MM.1S (cell line): ENCODE measurements around the gene NUDT12.

Experiments
- DNase-seq: peaks from one replicate; pipeline ENCODE4 v3.0.0-alpha.2; 2015
- H2AFZ ChIP-seq: fragments of 300-600 bp; sonication (generic); 2 replicates; pipeline ENCODE4 v1.6.0; 2016; ENCODE audit warnings: antibody characterized with exemption, low read length
- H3F3A ChIP-seq: fragments of 300-600 bp; sonication (generic); 2 replicates; pipeline ENCODE4 v1.6.1; 2016; ENCODE audit warnings: mild to moderate bottlenecking, antibody characterized with exemption, low read length, moderate library complexity, mixed read lengths; ENCODE audit not compliant: insufficient read depth
- H3K27ac ChIP-seq: fragments of 300-600 bp; sonication (generic); 2 replicates; pipeline ENCODE4 v1.5.1; 2016; ENCODE audit warnings: mild to moderate bottlenecking, low read length
- H3K27me3 ChIP-seq: fragments of 300-600 bp; sonication (generic); replicated peaks from 2 replicates; pipeline ENCODE4 v1.6.0; 2016; ENCODE audit warnings: low read length; ENCODE audit not compliant: insufficient read depth
- H3K36me3 ChIP-seq: fragments of 300-600 bp; sonication (generic); replicated peaks from 2 replicates; pipeline ENCODE4 v1.6.1; 2016; ENCODE audit warnings: mild to moderate bottlenecking, low read length, mixed read lengths; ENCODE audit not compliant: insufficient read depth
- H3K4me1 ChIP-seq: fragments of 300-600 bp; sonication (generic); 2 replicates; pipeline ENCODE4 v1.6.1; 2016; ENCODE audit warnings: low read length, mixed read lengths
- H3K4me2 ChIP-seq: fragments of 300-600 bp; sonication (generic); 2 replicates; pipeline ENCODE4 v1.6.0; 2016; ENCODE audit warnings: low read depth, low read length
- H3K4me3 ChIP-seq: fragments of 300-600 bp; sonication (generic); 2 replicates; pipeline ENCODE4 v1.5.1; 2016; ENCODE audit warnings: low read length, mixed read lengths
- H3K79me2 ChIP-seq: fragments of 300-600 bp; sonication (generic); 2 replicates; pipeline ENCODE4 v1.6.1; 2016; ENCODE audit warnings: mixed run types, low read length, mixed read lengths
- H3K9ac ChIP-seq: fragments of 300-600 bp; sonication (generic); 2 replicates; pipeline ENCODE4 v1.6.1; 2016; ENCODE audit warnings: low read length, mixed read lengths
- H3K9me2 ChIP-seq: fragments of 300-600 bp; sonication (generic); replicated peaks from 2 replicates; pipeline ENCODE4 v1.6.1; 2016; ENCODE audit warnings: mild to moderate bottlenecking, low read length, mixed read lengths; ENCODE audit not compliant: insufficient read depth
- H3K9me3 ChIP-seq: fragments of 300-600 bp; sonication (generic); replicated peaks from 2 replicates; pipeline ENCODE4 v1.6.1; 2016; ENCODE audit warnings: mild to moderate bottlenecking, low read length, mixed read lengths; ENCODE audit not compliant: insufficient read depth
- H4K20me1 ChIP-seq: fragments of 300-600 bp; sonication (generic); 2 replicates; pipeline ENCODE4 v1.6.1; 2016; ENCODE audit warnings: mild to moderate bottlenecking, low read length, moderate library complexity, mixed read lengths; ENCODE audit not compliant: insufficient read depth
- CTCF ChIP-seq: fragments of 300-600 bp; sonication (generic); IDR thresholded peaks from 2 replicates; pipeline ENCODE4 v1.5.1; 2016; ENCODE audit warnings: antibody characterized with exemption, low read length, mixed read lengths
- EZH2 ChIP-seq: fragments of 300-600 bp; sonication (generic); optimal IDR thresholded peaks from 2 replicates; pipeline ENCODE3; 2017; ENCODE audit warnings: low read depth, mild to moderate bottlenecking, antibody characterized with exemption, low read length, mixed read lengths
- EZH2phosphoT487 ChIP-seq: fragments of 300-600 bp; sonication (generic); IDR thresholded peaks from 2 replicates; pipeline ENCODE4 v1.6.1; 2018; ENCODE audit warnings: antibody characterized with exemption, low read length

The NUDT12 gene

GRCh38 chr5:103541569-103541968 lies 21.0 kb downstream of the NUDT12 start:
- Histone ChIP-seq H3K36me3 (no peaks in the 10 kb centered on the region), H3K4me3 (no peak overlapping the region), H3K4me1 (peaks cover 22% of the 10 kb centered on the region), H3K27me3 (no peaks in the 10 kb centered on the region), H2AFZ (no peak overlapping the region), H3K9ac (no peak overlapping the region), H3K9me2 (no peaks in the 10 kb centered on the region), H3K4me2 (peak overlapping the region; percentile 23; the same call in 1 of the 2 replicates), H3K27ac (0 out of 2 replicates have a peak overlapping the region, but pooled peaks have one; percentile 2), H3K79me2 (no peaks in the 10 kb centered on the region), H3F3A (no peaks in the 10 kb centered on the region), H4K20me1 (no peaks in the 10 kb centered on the region), H3K9me3 (no peaks in the 10 kb centered on the region)
- TF ChIP-seq EZH2 (no peak), CTCF (no peak), EZH2phosphoT487 (no peak)
- DNase-seq: no peak

GRCh38 chr5:103541114-103541513 lies 21.5 kb downstream of the NUDT12 start:
- Histone ChIP-seq H3K4me1 (peaks cover 17% of the 10 kb centered on the region), H4K20me1 (no peaks in the 10 kb centered on the region), H2AFZ (no peak overlapping the region), H3K9ac (no peak overlapping the region), H3K27me3 (no peaks in the 10 kb centered on the region), H3F3A (no peaks in the 10 kb centered on the region), H3K4me3 (no peak overlapping the region), H3K4me2 (peak overlapping the region; percentile 23; the same call in 1 of the 2 replicates), H3K27ac (0 out of 2 replicates have a peak overlapping the region, but pooled peaks have one; percentile 2), H3K9me3 (no peaks in the 10 kb centered on the region), H3K36me3 (no peaks in the 10 kb centered on the region), H3K9me2 (no peaks in the 10 kb centered on the region), H3K79me2 (no peaks in the 10 kb centered on the region)
- no peak for TF ChIP-seq CTCF
- no peak for TF ChIP-seq EZH2phosphoT487
- no peak for TF ChIP-seq EZH2
- no peak for DNase-seq

- DNase-seq: no peak
- H3K9me2 ChIP-seq: no peaks in the 10 kb centered on the region
- no peaks in the 10 kb centered on the region for H3K79me2 ChIP-seq
- H3K4me1 ChIP-seq: peaks cover 15% of the 10 kb centered on the region
- H3K4me3 ChIP-seq: no peak overlapping the region
- no peak for TF ChIP-seq EZH2phosphoT487
- TF ChIP-seq EZH2: no peak
- TF ChIP-seq CTCF: no peak
- no peaks in the 10 kb centered on the region for H3K27me3 ChIP-seq
- H3K27ac ChIP-seq: no peak overlapping the region
- no peak overlapping the region for H3K4me2 ChIP-seq
- H3K9me3 ChIP-seq: no peaks in the 10 kb centered on the region
- H3K36me3 ChIP-seq: no peaks in the 10 kb centered on the region
- no peaks in the 10 kb centered on the region for H4K20me1 ChIP-seq
- H3K9ac ChIP-seq: no peak overlapping the region
- H2AFZ ChIP-seq: no peak overlapping the region
- H3F3A ChIP-seq: no peaks in the 10 kb centered on the region
These were observed 22.9 kb downstream of the NUDT12 start for GRCh38 chr5:103539376-103540330.
